H1 (cell line): ENCODE data around the gene GRAMD4. TPM values are rescaled to one million over a fixed set of nuclear protein-coding genes. Genes with fewer than 3 reads are reported as not detected.

Experiments
- CTCF ChIA-PET: fragments of 300-600 bp; sonication (Branson Sonifier 250); formaldehyde crosslinking; loops from one replicate; lab custom pipeline; 2021; ENCODE audit not compliant: partially characterized antibody; lab: Charles Lee
- POLR2A ChIA-PET: fragments of 300-600 bp; sonication (Branson Sonifier 250); formaldehyde crosslinking; loops from one replicate; lab custom pipeline; 2021; ENCODE audit warnings: inconsistent platforms; ENCODE audit not compliant: partially characterized antibody; lab: Charles Lee
- DNase-seq, 2 experiments: peaks; one replicate each; pipeline versions ENCODE4 v3.0.0 to v3.0.0-alpha.2; 2010 to 2022; ENCODE audit warnings: low spot score in 2 of 2, low read depth in 1 of 2, mixed read lengths in 1 of 2
- FAIRE-seq: peaks from 2 replicates; lab custom pipeline; 2011; peaks lifted over from hg19 to GRCh38; lab: Jason Lieb, UNC
- H2AFZ ChIP-seq: 2 replicates; pipeline ENCODE4 v1.8.1; 2012; ENCODE audit warnings: low read length, inconsistent platforms
- H2AK5ac ChIP-seq: 2 replicates; pipeline ENCODE4 v1.6.1; 2013; ENCODE audit warnings: low read depth, low read length
- H2BK120ac ChIP-seq: replicated peaks from 2 replicates; pipeline ENCODE3; 2013; ENCODE audit warnings: low read depth, low read length, inconsistent platforms
- H2BK12ac ChIP-seq: 2 replicates; pipeline ENCODE4 v1.6.1; 2013; ENCODE audit warnings: low read depth, low read length
- H2BK15ac ChIP-seq: 2 replicates; pipeline ENCODE4 v1.6.1; 2013; ENCODE audit warnings: low read length
- H2BK20ac ChIP-seq: 2 replicates; pipeline ENCODE4 v1.6.1; 2013; ENCODE audit warnings: low read length
- H2BK5ac ChIP-seq: 2 replicates; pipeline ENCODE4 v1.6.1; 2013; ENCODE audit warnings: low read depth, low read length
- H3K14ac ChIP-seq: 2 replicates; pipeline ENCODE4 v1.6.1; 2013; ENCODE audit warnings: inconsistent platforms; ENCODE audit not compliant: insufficient read length
- H3K18ac ChIP-seq: 2 replicates; pipeline ENCODE4 v1.6.1; 2013; ENCODE audit warnings: low read length; ENCODE audit errors: extremely low read depth
- H3K23ac ChIP-seq: 2 replicates; pipeline ENCODE4 v1.6.1; 2013; ENCODE audit warnings: inconsistent platforms; ENCODE audit not compliant: insufficient read length
- H3K23me2 ChIP-seq: 2 replicates; pipeline ENCODE4 v1.6.1; 2013; ENCODE audit warnings: low read depth, low read length
- H3K27ac ChIP-seq: 2 replicates; pipeline ENCODE4 v1.6.1; 2011; ENCODE audit warnings: low read depth, low read length, inconsistent platforms
- H3K27me3 ChIP-seq, 4 experiments: replicated peaks in 1 of 4; 1 replicate in 1 of 4; 2 replicates in 3 of 4; pipeline versions ENCODE4 v1.6.1 to v1.8.1; 2011 to 2013; ENCODE audit warnings: low read length in 3 of 4, mild to moderate bottlenecking in 3 of 4, inconsistent platforms in 2 of 4, mixed read lengths in 2 of 4, moderate library complexity in 1 of 4; ENCODE audit not compliant: control insufficient read depth in 3 of 4, insufficient read depth in 3 of 4; ENCODE audit errors: extremely low read depth in 1 of 4
- H3K36me3 ChIP-seq, 4 experiments: 2 replicates each; pipeline versions ENCODE4 v1.6.1 to v1.8.1; 2011 to 2013; ENCODE audit warnings: mild to moderate bottlenecking in 4 of 4, low read length in 3 of 4, moderate library complexity in 2 of 4, control low read depth in 1 of 4, inconsistent platforms in 1 of 4; ENCODE audit not compliant: insufficient read depth in 4 of 4, control insufficient read depth in 2 of 4
- H3K4ac ChIP-seq: replicated peaks from 2 replicates; pipeline ENCODE3; 2013; ENCODE audit warnings: low read length, low read depth, mixed read lengths, inconsistent platforms; ENCODE audit not compliant: insufficient read length
- H3K4me1 ChIP-seq, 4 experiments: replicated peaks in 1 of 4; 1 replicate in 1 of 4; 2 replicates in 3 of 4; pipeline versions ENCODE4 v1.6.1 to v1.8.1; 2011 to 2013; ENCODE audit warnings: low read length in 3 of 4, inconsistent platforms in 2 of 4, mixed read lengths in 1 of 4; ENCODE audit not compliant: insufficient read depth in 4 of 4, control insufficient read depth in 3 of 4
- H3K4me2 ChIP-seq, 2 experiments: 2 replicates each; pipeline versions ENCODE4 v1.6.1 to v1.8.1; 2011 to 2013; ENCODE audit warnings: low read depth in 2 of 2, low read length in 2 of 2, control low read depth in 1 of 2, inconsistent platforms in 1 of 2, mild to moderate bottlenecking in 1 of 2; ENCODE audit not compliant: insufficient read depth in 1 of 2
- H3K4me3 ChIP-seq, 4 experiments: fragments of 200-600, 300-600 bp in 1 of 4; sonication (generic), shearing (Covaris generic), sonication (Bioruptor Twin) in 1 of 4; 2 replicates each; pipeline versions ENCODE4 v1.5.1 to v1.8.1; 2011 to 2016; ENCODE audit warnings: low read length in 4 of 4, low read depth in 3 of 4, control low read depth in 2 of 4, inconsistent platforms in 2 of 4, mild to moderate bottlenecking in 2 of 4, mixed read lengths in 1 of 4, moderate library complexity in 1 of 4; ENCODE audit not compliant: insufficient read depth in 2 of 4; ENCODE audit errors: extremely low read depth in 1 of 4
- H3K56ac ChIP-seq: replicated peaks from 2 replicates; pipeline ENCODE3; 2013; ENCODE audit warnings: low read depth, mild to moderate bottlenecking, mixed read lengths, low read length, inconsistent platforms; ENCODE audit not compliant: insufficient read length
- H3K79me1 ChIP-seq: 2 replicates; pipeline ENCODE4 v1.6.1; 2013; ENCODE audit warnings: low read depth, low read length, control low read depth
- H3K79me2 ChIP-seq, 2 experiments: 2 replicates each; pipeline versions ENCODE4 v1.6.1 to v1.8.1; 2012 to 2013; ENCODE audit warnings: low read length in 2 of 2, mild to moderate bottlenecking in 2 of 2, inconsistent platforms in 1 of 2; ENCODE audit not compliant: insufficient read depth in 2 of 2, control insufficient read depth in 1 of 2
- H3K9ac ChIP-seq, 4 experiments: replicated peaks in 1 of 4; 1 replicate in 1 of 4; 2 replicates in 3 of 4; pipeline versions ENCODE4 v1.6.1 to v1.8.1; 2011 to 2013; ENCODE audit warnings: low read depth in 3 of 4, low read length in 3 of 4, control low read depth in 2 of 4, mild to moderate bottlenecking in 2 of 4, moderate library complexity in 2 of 4, inconsistent platforms in 1 of 4; ENCODE audit errors: extremely low read depth in 1 of 4
- H3K9me3 ChIP-seq, 2 experiments: 2 replicates each; pipeline versions ENCODE4 v1.6.1 to v1.8.1; 2012 to 2013; ENCODE audit warnings: mild to moderate bottlenecking in 2 of 2, moderate library complexity in 2 of 2, control low read depth in 1 of 2, inconsistent platforms in 1 of 2, low read depth in 1 of 2, low read length in 1 of 2, mixed read lengths in 1 of 2; ENCODE audit not compliant: insufficient read depth in 2 of 2
- H4K20me1 ChIP-seq, 2 experiments: replicated peaks in 1 of 2; 2 replicates each; pipeline versions ENCODE3 to v1.8.1; 2011 to 2013; ENCODE audit warnings: inconsistent platforms in 2 of 2, low read length in 2 of 2, mild to moderate bottlenecking in 1 of 2; ENCODE audit not compliant: insufficient read depth in 2 of 2, control insufficient read depth in 1 of 2
- H4K5ac ChIP-seq: 2 replicates; pipeline ENCODE4 v1.6.1; 2013; ENCODE audit warnings: low read length, low read depth, mixed read lengths, inconsistent platforms; ENCODE audit not compliant: insufficient read length
- H4K8ac ChIP-seq: 2 replicates; pipeline ENCODE4 v1.8.0; 2013; ENCODE audit warnings: mild to moderate bottlenecking, moderate library complexity, low read length, inconsistent platforms; ENCODE audit not compliant: insufficient read depth; ENCODE audit errors: extremely low read depth
- H4K91ac ChIP-seq: replicated peaks from 2 replicates; pipeline ENCODE3; 2013; ENCODE audit warnings: low read length, mixed read lengths, inconsistent platforms; ENCODE audit not compliant: insufficient read length
- CBX5 ChIP-seq: fragments of 300-800, 300-1000 bp; sonication (generic); IDR thresholded peaks from 2 replicates; pipeline ENCODE4 v1.7.1; 2016; ENCODE audit warnings: antibody characterized with exemption, low read length, low read depth
- EP300 ChIP-seq, 2 experiments: IDR thresholded peaks; 1 replicate in 1 of 2; 2 replicates in 1 of 2; pipeline ENCODE4 v1.6.1; 2011 to 2012; ENCODE audit warnings: low read depth in 2 of 2, low read length in 2 of 2, mild to moderate bottlenecking in 2 of 2, borderline replicate concordance in 1 of 2, inconsistent platforms in 1 of 2, moderate library complexity in 1 of 2
- HDAC2 ChIP-seq, 2 experiments: fragments of 300-600 bp in 1 of 2; sonication (generic) in 1 of 2; IDR thresholded peaks; 2 replicates each; pipeline ENCODE4 v1.6.1; 2011 to 2012; ENCODE audit warnings: low read depth in 2 of 2, low read length in 2 of 2, mild to moderate bottlenecking in 2 of 2, moderate library complexity in 2 of 2, borderline replicate concordance in 1 of 2, inconsistent platforms in 1 of 2
- KDM1A ChIP-seq: fragments of 200-600, 300-600 bp; sonication (generic); IDR thresholded peaks from 2 replicates; pipeline ENCODE4 v1.7.1; 2016; ENCODE audit warnings: mild to moderate bottlenecking, low read length, borderline replicate concordance
- POU5F1 ChIP-seq: IDR thresholded peaks from 2 replicates; pipeline ENCODE4 v1.6.1; 2011; ENCODE audit warnings: low read depth, mild to moderate bottlenecking, low read length, moderate library complexity
- TAF1 ChIP-seq: IDR thresholded peaks from 2 replicates; pipeline ENCODE4 v1.6.1; 2011; ENCODE audit warnings: mild to moderate bottlenecking, low read depth, low read length
- USF2 ChIP-seq: IDR thresholded peaks from 2 replicates; pipeline ENCODE4 v1.6.1; 2011; ENCODE audit warnings: low read length, improper control_type of control experiment
- WGBS, 2 experiments: shearing (Covaris generic) in 1 of 2; methylation state at CpG; one replicate each; pipeline versions ENCODE4 v1.1.6 to v1.1.7; 2013 to 2015; ENCODE audit warnings: low lambda C conversion rate in 2 of 2, mixed read lengths in 2 of 2, inconsistent platforms in 1 of 2, low coverage in 1 of 2, missing lambda C conversion rate in 1 of 2; ENCODE audit not compliant: insufficient replicate concordance in 2 of 2, insufficient coverage in 1 of 2, insufficient read length in 1 of 2; ENCODE audit errors: extremely low coverage in 1 of 2, missing lambda C conversion rate in 1 of 2; 5-methylcytosine and 5-hydroxymethylcytosine counted together
- polyA plus RNA-seq, 7 experiments: library from polyadenylated mRNA; depleted of rRNA in 3 of 7; stranded (reverse) in 5 of 7; unstranded in 2 of 7; fragments of >200 nt in 5 of 7; fragments of 200-250 nt in 2 of 7; gene quantifications; 1 replicate in 5 of 7; 2 replicates in 1 of 7; 4 replicates in 1 of 7; pipeline versions ENCODE4 v1.2.1 to v1.2.3, GENCODE V29; 2011 to 2013; ENCODE audit warnings: missing spikeins in 2 of 7, mixed read lengths in 2 of 7
- total RNA-seq: library from RNA; stranded (reverse); fragmentation: NEBNext Ultra II Directional; extraction: Animal tissue kit (Norgen Biotek cat#: 25700); gene quantifications from 2 replicates; pipeline ENCODE4 v1.2.1, GENCODE V29; 2021

The GRAMD4 gene
- total and polyA plus RNA-seq, 2 of the 8 experiments (the other 6 are each of a cell fraction or from before 2014, with no cell fraction given): 7.9 to 25.6 TPM

GRCh38 chr22:46691571-46691970, 71.4 kb downstream of the GRAMD4 start:
- Histone ChIP-seq H3K36me3 (peaks cover 14 to 57% (median 28%) of the 10 kb centered on the region in 4 experiments; a peak in 6 of 8 replicates), H3K9me3 (no peaks in the 10 kb centered on the region), H3K4me3 (no peak overlapping the region), H2BK12ac (no peak overlapping the region), H2BK15ac (no peak overlapping the region), H2BK20ac (no peak overlapping the region), H2BK120ac (no peak overlapping the region), H2BK5ac (no peak overlapping the region), H3K4me2 (no peak overlapping the region), H3K4me1 (no peaks in the 10 kb centered on the region; a peak in 1 of 7 replicates), H4K91ac (no peak overlapping the region), H4K8ac (no peak overlapping the region), H3K9ac (no peak overlapping the region), H4K5ac (no peak overlapping the region), H3K56ac (no peak overlapping the region), H3K18ac (no peak overlapping the region), H3K27me3 (no peaks in the 10 kb centered on the region), H3K4ac (no peak overlapping the region), H3K27ac (no peak overlapping the region), H3K79me1 (no peaks in the 10 kb centered on the region), H2AFZ (no peak overlapping the region), H4K20me1 (peaks cover 2 to 5% of the 10 kb centered on the region in 2 experiments), H3K23me2 (no peaks in the 10 kb centered on the region), H2AK5ac (no peak overlapping the region), H3K14ac (no peak overlapping the region), H3K23ac (no peak overlapping the region), H3K79me2 (no peaks in the 10 kb centered on the region)
- no peak for FAIRE-seq
- WGBS, 2 experiments: 93% methylated on average over 17 of the region's 17 CpGs; no CpG with 5 or more reads in 1 of the 2 experiments
- DNase-seq: no peak
- TF ChIP-seq EP300 (IDR thresholded peaks at IDR 0.05; ENCODE audit: borderline replicate concordance in 1 of 2, low read depth in 2 of 2, low read length in 2 of 2) (no peak), HDAC2 (IDR thresholded peaks at IDR 0.05; ENCODE audit: borderline replicate concordance in 1 of 2, low read depth in 2 of 2, low read length in 2 of 2) (no peak), POU5F1 (no peak), USF2 (no peak), TAF1 (no peak), CBX5 (no peak), KDM1A (no peak)
- ChIA-PET CTCF (interaction anchor here (1.6 kb wide), 1 partner anchor 10 kb away, joined by 8 read pairs; no protein-coding TSS in a partner anchor), POLR2A (no interaction called here)
